Left ventricle myocardium inferior (tissue), 1 donor: ENCODE data around the gene JAKMIP1. TPM values are rescaled to one million over a fixed set of nuclear protein-coding genes. Genes with fewer than 3 reads are reported as not detected.

Experiments
- DNase-seq: peaks from one replicate; pipeline ENCODE4 v3.0.0-alpha.2; 2020
- H3K27ac ChIP-seq: fragments of 200-600 bp; replicated peaks from 2 replicates; pipeline ENCODE4 v1.8.0; 2021
- H3K27me3 ChIP-seq: fragments of 200-600 bp; 2 replicates; pipeline ENCODE4 v1.8.0; 2021; ENCODE audit warnings: low read depth
- H3K36me3 ChIP-seq: fragments of 200-600 bp; 2 replicates; pipeline ENCODE4 v1.8.0; 2021
- H3K4me1 ChIP-seq: fragments of 200-600 bp; 2 replicates; pipeline ENCODE4 v1.8.0; 2021
- H3K4me3 ChIP-seq: fragments of 200-600 bp; 2 replicates; pipeline ENCODE4 v1.8.0; 2021; ENCODE audit warnings: mild to moderate bottlenecking, moderate library complexity
- H3K9me3 ChIP-seq: fragments of 200-600 bp; replicated peaks from 2 replicates; pipeline ENCODE4 v1.8.0; 2021
- intact Hi-C: fragments of 100-400 bp; cut with micrococcal nuclease; formaldehyde crosslinking; loops from one replicate; pipeline ENCODE4 v1.11.0; 2022
- total RNA-seq: library from RNA; stranded (reverse); fragmentation: NEBNext Ultra II Directional; extraction: Animal tissue kit (Norgen Biotek cat#: 25700); gene quantifications from one replicate; pipeline ENCODE4 v1.2.1, GENCODE V29; 2021
- TF ChIP-seq, protein P1 (sequence below): fragments of 200-600 bp; IDR thresholded peaks from 2 replicates; pipeline ENCODE4 v1.8.0; 2021; ENCODE audit warnings: antibody characterized with exemption, mild to moderate bottlenecking, borderline replicate concordance
- donor health status: DM: no; HTN: yes; CAD: no; lungs with severe emphysema.

The JAKMIP1 gene
- total RNA-seq, 1 donor from 2014 or later, result not detected

DNA sequence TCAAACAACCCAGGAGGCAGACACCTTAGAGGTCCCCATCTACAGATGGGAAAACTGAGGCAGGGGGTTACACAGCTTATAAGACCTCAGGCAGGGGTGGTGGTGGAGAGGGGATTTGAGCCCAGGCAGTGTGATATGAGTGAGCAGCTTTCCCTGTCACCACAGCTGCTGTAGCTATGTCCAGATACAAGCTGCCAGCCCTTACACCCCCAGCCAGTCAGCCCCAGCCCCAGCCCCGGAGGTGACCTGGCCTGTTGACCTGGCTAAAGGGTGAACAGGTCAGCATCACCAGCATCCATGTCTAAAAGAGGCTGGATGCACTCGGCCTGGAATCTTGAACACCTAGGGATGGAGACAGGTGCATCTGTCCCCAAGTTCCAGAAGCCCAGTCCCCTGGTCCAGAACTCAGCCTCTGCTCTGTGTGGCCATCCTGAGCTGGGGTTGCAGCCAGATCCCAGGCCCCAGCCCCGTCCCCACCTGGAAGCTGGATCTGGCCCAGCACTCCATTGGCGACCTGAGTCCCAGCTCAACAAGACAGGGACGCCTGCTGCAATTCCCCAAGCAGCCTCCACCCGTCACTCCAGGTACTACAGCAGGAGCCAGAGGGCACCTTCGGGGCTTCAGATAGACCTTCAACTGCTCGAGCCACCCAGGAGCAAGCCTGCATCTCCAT is 89.5 kb downstream of the JAKMIP1 start:
- intact Hi-C loops, result no loop called here

DNA sequence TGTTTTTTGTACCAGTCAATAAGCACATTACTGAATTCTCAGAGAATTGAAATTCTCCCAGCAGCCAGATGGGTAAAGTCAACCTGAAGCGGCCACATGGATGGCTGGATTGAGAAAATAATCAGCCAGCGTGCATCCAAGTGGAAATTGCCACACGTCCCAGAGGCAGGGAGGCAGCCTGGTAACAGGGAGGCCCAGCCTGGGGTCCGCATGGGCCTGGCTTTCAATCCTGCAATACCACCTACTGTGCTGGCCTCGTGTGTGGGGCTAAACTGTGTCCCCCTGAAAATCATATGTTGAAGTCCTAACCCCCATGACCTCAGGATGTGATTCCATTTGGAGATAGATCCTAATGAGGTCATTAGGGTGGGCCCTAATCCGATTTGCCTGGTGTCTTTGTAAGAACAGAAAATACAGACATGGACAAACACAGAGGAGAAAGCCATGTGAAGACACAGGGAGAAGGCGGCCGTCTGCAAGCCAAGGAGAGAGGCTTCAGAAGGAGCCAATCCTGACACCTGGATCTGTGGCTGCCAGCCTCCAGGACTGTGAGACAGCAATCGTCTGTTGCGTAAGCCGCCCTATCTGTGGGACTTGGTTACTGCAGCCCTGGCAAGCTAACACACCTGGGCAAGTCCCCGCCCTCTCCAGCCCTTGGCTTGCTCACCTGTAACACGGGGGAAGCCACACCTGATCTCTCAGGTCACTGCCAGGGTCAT is 90.3 kb downstream of the JAKMIP1 start:
- Histone ChIP-seq H3K27me3 (peaks cover 99% of the 10 kb centered on the region), H3K4me3 (no peak overlapping the region), H3K36me3 (no peaks in the 10 kb centered on the region), H3K9me3 (no peaks in the 10 kb centered on the region), H3K4me1 (no peaks in the 10 kb centered on the region), H3K27ac (no peak overlapping the region)
- TF ChIP-seq, protein P1, sequence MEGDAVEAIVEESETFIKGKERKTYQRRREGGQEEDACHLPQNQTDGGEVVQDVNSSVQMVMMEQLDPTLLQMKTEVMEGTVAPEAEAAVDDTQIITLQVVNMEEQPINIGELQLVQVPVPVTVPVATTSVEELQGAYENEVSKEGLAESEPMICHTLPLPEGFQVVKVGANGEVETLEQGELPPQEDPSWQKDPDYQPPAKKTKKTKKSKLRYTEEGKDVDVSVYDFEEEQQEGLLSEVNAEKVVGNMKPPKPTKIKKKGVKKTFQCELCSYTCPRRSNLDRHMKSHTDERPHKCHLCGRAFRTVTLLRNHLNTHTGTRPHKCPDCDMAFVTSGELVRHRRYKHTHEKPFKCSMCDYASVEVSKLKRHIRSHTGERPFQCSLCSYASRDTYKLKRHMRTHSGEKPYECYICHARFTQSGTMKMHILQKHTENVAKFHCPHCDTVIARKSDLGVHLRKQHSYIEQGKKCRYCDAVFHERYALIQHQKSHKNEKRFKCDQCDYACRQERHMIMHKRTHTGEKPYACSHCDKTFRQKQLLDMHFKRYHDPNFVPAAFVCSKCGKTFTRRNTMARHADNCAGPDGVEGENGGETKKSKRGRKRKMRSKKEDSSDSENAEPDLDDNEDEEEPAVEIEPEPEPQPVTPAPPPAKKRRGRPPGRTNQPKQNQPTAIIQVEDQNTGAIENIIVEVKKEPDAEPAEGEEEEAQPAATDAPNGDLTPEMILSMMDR, result no peak
- intact Hi-C loops, result no loop called here
- no peak for DNase-seq

More for the DNA sequence above, 89.5 kb downstream of the JAKMIP1 start:
- H3K4me3 ChIP-seq, result no peak overlapping the region
- no peak for DNase-seq
- no peak overlapping the region for H3K27ac ChIP-seq
- peaks cover 99% of the 10 kb centered on the region for H3K27me3 ChIP-seq
- no peaks in the 10 kb centered on the region for H3K9me3 ChIP-seq
- TF ChIP-seq, protein P1, result no peak
- H3K36me3 ChIP-seq, result no peaks in the 10 kb centered on the region
- H3K4me1 ChIP-seq, result no peaks in the 10 kb centered on the region

DNA sequence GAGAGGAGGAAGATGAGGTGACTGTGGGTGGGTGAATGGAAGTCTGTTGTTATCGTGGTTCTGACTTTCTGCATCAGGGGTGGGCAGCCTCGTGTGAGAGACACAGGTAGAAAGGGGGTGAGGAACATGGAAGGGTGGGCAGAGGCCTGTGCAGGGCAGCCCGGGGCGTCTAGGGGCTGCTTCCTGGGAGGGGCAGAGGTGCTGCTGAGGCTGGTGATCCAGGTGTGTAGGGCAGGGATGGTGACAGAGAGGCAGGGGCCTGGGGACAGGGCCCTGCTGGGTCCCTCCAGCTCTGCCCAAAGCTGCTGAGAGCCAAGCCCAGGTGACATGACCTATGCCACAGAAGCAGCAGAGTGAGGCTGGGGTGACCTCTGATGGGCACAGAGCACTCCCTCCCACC is 92.5 kb downstream of the JAKMIP1 start:
- no peaks in the 10 kb centered on the region for H3K36me3 ChIP-seq
- H3K9me3 ChIP-seq, result peaks cover 2% of the 10 kb centered on the region
- H3K4me1 ChIP-seq, result no peaks in the 10 kb centered on the region
- DNase-seq, result no peak
- H3K27me3 ChIP-seq, result peaks cover 87% of the 10 kb centered on the region
- H3K27ac ChIP-seq, result no peak overlapping the region
- TF ChIP-seq, protein P1, result no peak
- no peak overlapping the region for H3K4me3 ChIP-seq
- intact Hi-C loops, result no loop called here

DNA sequence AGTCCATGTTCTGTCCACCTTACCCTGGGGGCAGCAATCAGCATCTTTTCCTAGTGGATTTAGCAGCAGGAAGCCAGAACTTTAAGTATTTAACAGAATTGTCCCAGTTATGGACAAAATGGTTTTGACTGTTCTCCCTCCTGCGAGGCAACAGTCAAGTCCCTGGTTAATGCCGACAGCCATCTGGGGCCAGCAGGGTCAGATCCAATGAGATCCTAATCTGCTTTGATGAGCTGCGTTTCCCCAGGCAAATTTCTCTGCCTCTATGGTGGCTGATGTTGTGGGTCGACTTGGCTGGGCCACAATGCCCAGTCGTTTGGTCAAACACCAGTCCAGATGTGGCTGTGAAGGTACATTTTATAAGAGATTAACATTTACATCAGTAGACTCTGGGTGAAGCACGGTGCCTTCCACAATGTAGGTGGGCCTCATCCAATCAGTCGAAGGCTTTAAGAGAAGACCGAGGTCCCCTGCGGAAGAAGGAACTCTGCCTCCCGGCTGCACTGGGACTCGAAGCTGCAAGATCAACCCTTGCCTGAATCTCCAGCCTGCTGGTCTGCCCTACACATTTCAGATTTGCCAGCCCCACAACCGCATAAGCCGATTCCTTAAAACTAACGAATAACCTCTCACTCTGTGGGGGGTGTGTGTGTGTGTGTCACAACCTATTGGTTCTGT is 93.1 kb downstream of the JAKMIP1 start:
- H3K4me3 ChIP-seq, result no peak overlapping the region
- intact Hi-C loops, result no loop called here
- H3K27me3 ChIP-seq, result peaks cover 80% of the 10 kb centered on the region
- no peaks in the 10 kb centered on the region for H3K4me1 ChIP-seq
- DNase-seq, result no peak
- H3K9me3 ChIP-seq, result peaks cover 6% of the 10 kb centered on the region
- no peaks in the 10 kb centered on the region for H3K36me3 ChIP-seq
- TF ChIP-seq, protein P1, result no peak
- no peak overlapping the region for H3K27ac ChIP-seq

DNA sequence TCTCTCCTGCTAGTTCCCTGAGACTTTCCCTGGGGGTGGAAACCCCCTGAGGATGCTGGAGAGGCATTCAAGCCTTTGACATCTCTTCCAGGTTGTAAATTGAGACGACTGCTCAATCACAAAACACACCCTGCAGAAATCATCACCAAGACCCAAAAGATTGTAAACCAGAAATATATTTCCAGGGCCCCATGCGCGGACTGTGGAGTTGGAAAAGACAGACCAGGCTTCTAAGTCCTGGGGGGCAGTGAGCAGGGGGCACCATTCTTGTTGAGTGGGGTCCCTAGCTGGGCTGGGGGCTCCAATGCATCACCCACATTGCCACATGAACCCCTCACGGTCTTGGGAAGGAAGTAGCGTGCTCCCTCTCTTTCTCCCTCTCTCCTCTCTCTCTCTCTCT is 94.2 kb downstream of the JAKMIP1 start:
- intact Hi-C loops, result no loop called here
- no peak overlapping the region for H3K27ac ChIP-seq
- H3K4me1 ChIP-seq, result no peaks in the 10 kb centered on the region
- H3K27me3 ChIP-seq, result peaks cover 70% of the 10 kb centered on the region
- H3K4me3 ChIP-seq, result no peak overlapping the region
- no peaks in the 10 kb centered on the region for H3K36me3 ChIP-seq
- TF ChIP-seq, protein P1, result no peak
- H3K9me3 ChIP-seq, result peaks cover 8% of the 10 kb centered on the region
- DNase-seq, result no peak
